Naive thymus-derived CD4-positive, alpha-beta T cell (primary cell): ENCODE data around the gene EPHA5. TPM values are rescaled to one million over a fixed set of nuclear protein-coding genes. Genes with fewer than 3 reads are reported as not detected.

Source experiments
- ATAC-seq: fragments of 150-1000 bp; cut with Tn5 transposase; 2 replicates; pipeline ENCODE4 v1.10.0; 2021; ENCODE audit warnings: mild to moderate bottlenecking, moderate library complexity
- CTCF ChIA-PET: fragments of 350-600 bp; sonication (Branson Sonifier 250); formaldehyde crosslinking; loops from one replicate; lab custom pipeline; 2021; ENCODE audit warnings: antibody characterized with exemption; lab: Charles Lee
- POLR2A ChIA-PET: fragments of 350-600 bp; sonication (Branson Sonifier 250); formaldehyde crosslinking; loops from one replicate; lab custom pipeline; 2021; ENCODE audit warnings: antibody characterized with exemption, inconsistent platforms; lab: Charles Lee
- DNase-seq, 9 donors: peaks; one replicate each; pipeline versions ENCODE4 v3.0.0 to v3.0.0-alpha.2; 2020 to 2022; ENCODE audit warnings: mixed read lengths in 1 of 9
- H3K27ac ChIP-seq: one replicate; pipeline ENCODE4 v1.7.0; 2013; ENCODE audit warnings: mild to moderate bottlenecking, low read depth, low read length, moderate library complexity
- H3K27me3 ChIP-seq, 2 donors: one replicate each; pipeline ENCODE4 v1.7.0; 2013; ENCODE audit warnings: low read length in 2 of 2, mild to moderate bottlenecking in 2 of 2, moderate library complexity in 2 of 2; ENCODE audit not compliant: control insufficient read depth in 2 of 2, insufficient read depth in 2 of 2
- H3K36me3 ChIP-seq, 3 experiments: 1 replicate in 2 of 3; 2 replicates in 1 of 3; pipeline ENCODE4 v1.7.0; 2013; ENCODE audit warnings: low read length in 3 of 3, mild to moderate bottlenecking in 3 of 3, moderate library complexity in 1 of 3; ENCODE audit not compliant: insufficient read depth in 3 of 3, control insufficient read depth in 2 of 3
- H3K4me1 ChIP-seq, 2 donors: one replicate each; pipeline ENCODE4 v1.7.0; 2013; ENCODE audit warnings: low read length in 2 of 2, mild to moderate bottlenecking in 2 of 2, moderate library complexity in 1 of 2; ENCODE audit not compliant: control insufficient read depth in 2 of 2, insufficient read depth in 2 of 2
- H3K4me3 ChIP-seq: 2 replicates; pipeline ENCODE4 v1.7.0; 2013; ENCODE audit warnings: mild to moderate bottlenecking, low read length
- H3K9me3 ChIP-seq, 3 experiments: 1 replicate in 2 of 3; 2 replicates in 1 of 3; pipeline ENCODE4 v1.7.0; 2013; ENCODE audit warnings: low read length in 3 of 3; ENCODE audit not compliant: control insufficient read depth in 2 of 3
- H3K27ac Mint-ChIP-seq, 9 donors: one replicate each; pipeline ENCODE4 v1.8.0; 2020 to 2022; ENCODE audit warnings: mixed read lengths in 9 of 9, mild to moderate bottlenecking in 8 of 9, moderate library complexity in 5 of 9, inconsistent platforms in 2 of 9
- H3K27me3 Mint-ChIP-seq, 5 donors: one replicate each; pipeline ENCODE4 v1.8.0; 2021 to 2022; ENCODE audit warnings: mixed read lengths in 5 of 5, mild to moderate bottlenecking in 1 of 5
- H3K36me3 Mint-ChIP-seq, 5 donors: one replicate each; pipeline ENCODE4 v1.8.0; 2020 to 2022; ENCODE audit warnings: mixed read lengths in 5 of 5, mild to moderate bottlenecking in 3 of 5, inconsistent platforms in 1 of 5
- H3K4me1 Mint-ChIP-seq, 7 donors: one replicate each; pipeline ENCODE4 v1.8.0; 2020 to 2022; ENCODE audit warnings: mixed read lengths in 7 of 7, mild to moderate bottlenecking in 3 of 7, inconsistent platforms in 1 of 7
- H3K4me3 Mint-ChIP-seq, 10 donors: one replicate each; pipeline ENCODE4 v1.8.0; 2020 to 2022; ENCODE audit warnings: mild to moderate bottlenecking in 10 of 10, mixed read lengths in 10 of 10, moderate library complexity in 6 of 10, inconsistent platforms in 2 of 10
- H3K9me3 Mint-ChIP-seq, 11 donors: one replicate each; pipeline ENCODE4 v1.8.0; 2020 to 2022; ENCODE audit warnings: mixed read lengths in 11 of 11, mild to moderate bottlenecking in 4 of 11, inconsistent platforms in 1 of 11, moderate library complexity in 1 of 11
- intact Hi-C, 2 donors: fragments of 100-400 bp; cut with micrococcal nuclease; formaldehyde crosslinking; loops; one replicate each; pipeline ENCODE4 v1.15.1; 2023
- polyA plus RNA-seq, 2 donors: library from polyadenylated mRNA; unstranded; fragments of 300-500 nt; fragmentation: Illumina TruSeq; gene quantifications; one replicate each; pipeline ENCODE4 v1.2.3, GENCODE V29; 2021
- total RNA-seq, 6 experiments: library from RNA in 5 of 6; stranded (reverse) in 5 of 6; gene quantifications; 1 replicate in 5 of 6; 2 replicates in 1 of 6; pipeline ENCODE4 v1.2.3 and lab custom pipeline; 2021 to 2026

EPHA5 gene
- total and polyA plus RNA-seq, 7 experiments from 2014 or later: not detected

DNA sequence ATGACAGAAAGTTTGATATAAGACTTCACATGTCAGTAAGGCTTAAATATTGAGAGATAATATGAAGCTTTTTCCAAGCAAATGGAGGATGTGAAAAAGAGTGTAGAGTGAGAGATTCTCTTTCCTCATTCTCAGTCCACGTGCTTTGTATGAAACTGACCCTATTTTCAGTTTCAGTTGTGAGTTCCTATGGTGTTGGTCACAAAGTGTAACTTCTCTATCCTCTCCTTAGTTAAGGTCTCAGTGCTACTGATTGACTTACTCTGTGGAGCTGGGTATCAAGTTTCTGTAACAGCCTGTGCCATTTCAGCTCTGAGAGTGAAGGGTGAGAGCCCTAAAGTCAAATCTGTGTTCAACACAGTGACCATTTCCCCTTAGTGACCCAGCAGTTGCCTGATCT, 277.2 kb downstream of the EPHA5 start:
- H3K36me3 ChIP-seq: no peaks in the 10 kb centered on the region
- no peaks in the 10 kb centered on the region for H3K27me3 ChIP-seq
- Mint-ChIP-seq H3K36me3 (no peaks in the 10 kb centered on the region), H3K4me3 (no peak overlapping the region), H3K27ac (no peak overlapping the region), H3K4me1 (no peaks in the 10 kb centered on the region), H3K9me3 (peaks cover 0 to 24% (median 11%) of the 10 kb centered on the region in 11 donors), H3K27me3 (no peaks in the 10 kb centered on the region)
- DNase-seq: no peak
- H3K4me1 ChIP-seq: no peaks in the 10 kb centered on the region
- no peak overlapping the region for H3K27ac ChIP-seq
- no peak overlapping the region for H3K4me3 ChIP-seq
- CTCF ChIA-PET: no interaction called here
- ATAC-seq: no peak
- intact Hi-C loops: no loop called here
- POLR2A ChIA-PET: no interaction called here
- no peaks in the 10 kb centered on the region for H3K9me3 ChIP-seq

DNA sequence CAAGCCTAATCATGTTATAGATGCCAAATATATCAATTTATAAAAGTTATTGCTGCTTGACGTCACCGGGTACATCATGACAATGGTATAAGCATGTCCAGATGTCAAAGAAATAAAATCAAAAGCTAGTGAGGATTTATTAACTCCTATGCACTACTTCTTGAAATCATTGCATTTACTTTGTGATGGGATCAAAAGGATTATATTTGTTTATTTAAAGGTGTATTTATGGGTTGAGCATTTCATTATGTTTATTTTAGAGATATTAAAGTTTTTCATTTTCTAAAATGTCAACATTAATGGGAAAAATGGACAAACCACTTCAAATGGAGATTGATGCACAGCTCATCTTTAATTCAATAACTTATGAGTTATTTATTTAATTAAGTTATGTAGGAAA, 277.8 kb downstream of the EPHA5 start:
- Histone ChIP-seq H3K27me3 (no peaks in the 10 kb centered on the region), H3K27ac (no peak overlapping the region), H3K36me3 (no peaks in the 10 kb centered on the region), H3K9me3 (no peaks in the 10 kb centered on the region), H3K4me3 (no peak overlapping the region), H3K4me1 (no peaks in the 10 kb centered on the region)
- intact Hi-C loops: no loop called here
- CTCF ChIA-PET: no interaction called here
- no peak overlapping the region for H3K4me3 Mint-ChIP-seq
- no peaks in the 10 kb centered on the region for H3K36me3 Mint-ChIP-seq
- POLR2A ChIA-PET: no interaction called here
- no peaks in the 10 kb centered on the region for H3K27me3 Mint-ChIP-seq
- peaks cover 0 to 22% (median 10%) of the 10 kb centered on the region in 11 donors for H3K9me3 Mint-ChIP-seq
- H3K4me1 Mint-ChIP-seq: no peaks in the 10 kb centered on the region
- no peak overlapping the region for H3K27ac Mint-ChIP-seq
- no peak for DNase-seq
- no peak for ATAC-seq

DNA sequence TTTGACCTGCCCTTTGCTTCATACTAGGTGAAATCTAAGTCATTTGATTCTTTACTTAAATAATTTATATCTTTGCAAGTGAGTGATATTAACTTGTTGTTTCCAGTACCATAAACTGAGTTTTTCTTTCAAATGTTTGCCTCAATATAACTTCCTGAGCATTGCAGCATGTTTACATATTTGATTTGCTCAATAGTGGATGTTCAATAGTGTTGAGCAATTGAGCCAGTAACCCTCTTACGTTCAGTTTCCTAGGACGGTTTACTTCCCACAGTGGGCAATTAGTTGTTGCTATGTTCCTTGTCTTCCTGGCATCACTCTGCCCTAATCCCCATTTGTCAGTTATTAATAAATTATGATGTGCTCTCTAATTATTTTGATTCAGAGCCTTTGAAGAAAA, 278.5 kb downstream of the EPHA5 start:
- H3K27me3 Mint-ChIP-seq: no peaks in the 10 kb centered on the region

DNA sequence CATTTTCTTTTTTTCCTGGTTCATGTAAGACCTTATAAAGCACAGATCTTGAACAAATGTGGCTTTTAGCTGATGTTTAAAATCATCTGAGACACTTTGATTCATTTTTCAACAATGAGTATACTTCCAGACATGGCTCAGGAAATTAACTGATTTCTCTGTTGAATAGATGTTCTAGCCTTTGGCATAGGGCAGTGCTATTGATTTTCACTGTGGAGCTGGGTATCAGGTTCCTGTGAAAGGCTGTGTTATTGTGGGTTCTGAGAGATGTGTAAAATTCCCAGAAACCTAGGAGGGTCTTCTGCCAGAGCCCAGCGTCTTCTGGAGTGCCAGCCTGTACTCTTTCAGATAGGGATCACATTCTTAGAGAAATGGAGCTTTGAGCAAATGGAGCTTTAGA, 278.9 kb downstream of the EPHA5 start:
- Mint-ChIP-seq H3K27me3 (no peaks in the 10 kb centered on the region), H3K9me3 (peaks cover 0 to 19% (median 7%) of the 10 kb centered on the region in 11 donors), H3K36me3 (no peaks in the 10 kb centered on the region), H3K4me3 (no peak overlapping the region), H3K4me1 (no peaks in the 10 kb centered on the region), H3K27ac (no peak overlapping the region)
- Histone ChIP-seq H3K9me3 (no peaks in the 10 kb centered on the region), H3K4me3 (no peak overlapping the region), H3K27ac (no peak overlapping the region), H3K27me3 (no peaks in the 10 kb centered on the region), H3K4me1 (no peaks in the 10 kb centered on the region), H3K36me3 (no peaks in the 10 kb centered on the region)
- ChIA-PET CTCF (no interaction called here), POLR2A (no interaction called here)
- DNase-seq (no peak), ATAC-seq (no peak)
- intact Hi-C loops: no loop called here

More for the DNA sequence above, 278.5 kb downstream of the EPHA5 start:
- no peaks in the 10 kb centered on the region for H3K27me3 ChIP-seq
- Mint-ChIP-seq H3K4me1 (no peaks in the 10 kb centered on the region), H3K36me3 (no peaks in the 10 kb centered on the region), H3K4me3 (no peak overlapping the region), H3K27ac (no peak overlapping the region), H3K9me3 (peaks cover 0 to 19% (median 8%) of the 10 kb centered on the region in 11 donors)
- H3K27ac ChIP-seq: no peak overlapping the region
- ATAC-seq (no peak), DNase-seq (no peak)
- no peaks in the 10 kb centered on the region for H3K36me3 ChIP-seq
- ChIA-PET CTCF (no interaction called here), POLR2A (no interaction called here)
- no peak overlapping the region for H3K4me3 ChIP-seq
- H3K4me1 ChIP-seq: no peaks in the 10 kb centered on the region
- no peaks in the 10 kb centered on the region for H3K9me3 ChIP-seq
- intact Hi-C loops: no loop called here

DNA sequence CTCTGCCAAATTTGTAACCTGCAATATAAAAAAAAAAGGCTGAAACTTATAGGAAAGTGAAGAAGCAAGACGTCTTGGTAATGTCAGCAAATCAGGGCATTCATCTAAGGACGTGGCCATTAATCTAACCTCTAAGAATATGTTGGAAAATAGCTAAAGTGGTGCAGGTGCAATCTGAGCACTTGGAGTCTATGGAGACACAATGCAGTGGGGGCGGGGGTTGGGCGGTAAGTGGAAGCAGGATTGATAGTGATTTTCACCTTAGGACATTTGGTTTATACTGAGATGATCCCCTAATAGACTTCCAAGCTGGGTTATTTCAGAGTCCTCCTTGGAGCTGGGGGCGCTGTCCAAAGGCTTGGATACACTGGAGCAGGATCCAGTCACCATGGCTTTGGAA, 283.4 kb downstream of the EPHA5 start:
- DNase-seq (no peak), ATAC-seq (no peak)
- Mint-ChIP-seq H3K36me3 (no peaks in the 10 kb centered on the region), H3K27ac (no peak overlapping the region), H3K27me3 (no peaks in the 10 kb centered on the region), H3K4me1 (no peaks in the 10 kb centered on the region), H3K4me3 (no peak overlapping the region), H3K9me3 (peaks cover 0 to 29% (median 5%) of the 10 kb centered on the region in 11 donors)
- Histone ChIP-seq H3K4me1 (no peaks in the 10 kb centered on the region), H3K9me3 (no peaks in the 10 kb centered on the region), H3K4me3 (no peak overlapping the region), H3K27ac (no peak overlapping the region), H3K27me3 (no peaks in the 10 kb centered on the region), H3K36me3 (no peaks in the 10 kb centered on the region)
- intact Hi-C loops: no loop called here
- CTCF ChIA-PET: no interaction called here
- POLR2A ChIA-PET: no interaction called here

DNA sequence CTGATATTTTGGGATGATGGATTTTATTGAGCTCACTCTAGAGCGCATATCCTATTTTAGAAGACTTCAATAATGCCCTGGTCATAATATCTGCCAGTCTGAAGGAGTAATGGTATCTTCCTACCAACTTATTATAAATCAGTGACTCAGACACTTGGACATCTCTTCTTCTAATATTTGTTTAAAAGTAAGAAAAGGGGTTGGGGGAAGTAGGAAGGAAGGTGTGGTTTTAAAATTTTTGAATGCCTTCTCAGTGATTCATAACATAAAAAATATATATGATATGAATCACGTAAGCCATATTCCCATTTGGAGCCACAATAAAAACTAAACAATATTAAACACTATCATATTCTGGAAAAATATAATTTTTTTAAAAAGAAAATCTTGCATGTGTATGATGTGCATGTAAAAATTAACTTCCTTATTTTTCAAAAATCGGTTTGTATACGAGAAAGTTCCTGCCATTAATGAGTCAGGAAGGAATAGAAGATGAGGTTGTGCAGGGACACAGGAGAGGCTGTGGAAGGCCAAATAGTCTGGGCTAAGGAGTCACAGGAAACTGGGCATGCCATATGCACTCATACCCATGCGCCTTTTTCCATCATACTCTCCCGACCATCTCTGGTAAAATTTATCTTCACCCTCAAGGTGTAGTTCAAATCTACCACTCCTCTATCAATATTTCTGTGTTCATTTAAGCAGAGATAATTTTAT, 286.5 kb downstream of the EPHA5 start:
- Histone ChIP-seq H3K36me3 (no peaks in the 10 kb centered on the region), H3K9me3 (no peaks in the 10 kb centered on the region), H3K27me3 (no peaks in the 10 kb centered on the region), H3K4me1 (no peaks in the 10 kb centered on the region), H3K4me3 (no peak overlapping the region), H3K27ac (no peak overlapping the region)
- Mint-ChIP-seq H3K4me3 (no peak overlapping the region), H3K27me3 (no peaks in the 10 kb centered on the region), H3K27ac (no peak overlapping the region), H3K36me3 (no peaks in the 10 kb centered on the region), H3K4me1 (no peaks in the 10 kb centered on the region), H3K9me3 (peaks cover 0 to 16% (median 0%) of the 10 kb centered on the region in 11 donors)
- intact Hi-C loops: no loop called here
- ChIA-PET POLR2A (no interaction called here), CTCF (no interaction called here)
- DNase-seq (no peak), ATAC-seq (no peak)

DNA sequence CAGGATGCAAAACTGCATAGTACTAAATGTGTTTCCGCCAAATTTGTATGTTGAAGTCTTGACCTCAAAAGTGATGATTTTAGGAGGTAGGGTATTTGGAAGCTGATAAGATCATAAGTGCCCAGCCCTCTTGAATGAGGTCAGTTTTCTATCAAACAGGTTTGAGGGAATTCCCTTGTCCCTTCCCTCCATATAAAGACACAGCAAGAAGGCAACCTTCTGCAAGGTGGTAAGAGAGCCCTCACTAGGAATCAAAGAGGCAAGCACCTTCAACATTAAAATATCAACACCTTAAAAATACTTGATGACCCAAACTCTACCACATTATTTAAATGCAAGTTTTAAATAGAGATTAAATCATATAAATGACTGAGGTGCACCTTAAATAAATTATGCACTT, 288.6 kb downstream of the EPHA5 start:
- H3K9me3 Mint-ChIP-seq: peaks cover 0 to 16% (median 2%) of the 10 kb centered on the region in 11 donors
- no peak overlapping the region for H3K27ac Mint-ChIP-seq
- intact Hi-C loops: no loop called here
- no peaks in the 10 kb centered on the region for H3K27me3 Mint-ChIP-seq
- no peak for DNase-seq
- no peaks in the 10 kb centered on the region for H3K36me3 ChIP-seq
- no peaks in the 10 kb centered on the region for H3K4me1 Mint-ChIP-seq
- no peak overlapping the region for H3K4me3 ChIP-seq
- no peaks in the 10 kb centered on the region for H3K27me3 ChIP-seq
- H3K4me3 Mint-ChIP-seq: no peak overlapping the region
- no peak for ATAC-seq
- POLR2A ChIA-PET: no interaction called here
- H3K36me3 Mint-ChIP-seq: no peaks in the 10 kb centered on the region
- CTCF ChIA-PET: no interaction called here
- no peak overlapping the region for H3K27ac ChIP-seq
- H3K9me3 ChIP-seq: no peaks in the 10 kb centered on the region
- H3K4me1 ChIP-seq: no peaks in the 10 kb centered on the region
